Ishikawa (cell line): ENCODE results near the gene ILRUN.

Experiments used
- CEBPB ChIP-seq: IDR thresholded peaks from 2 replicates; pipeline ENCODE4 v1.6.1; 2012
- EGR1 ChIP-seq: IDR thresholded peaks from 2 replicates; pipeline ENCODE4 v1.6.1; 2012
- MAX ChIP-seq: IDR thresholded peaks from 2 replicates; pipeline ENCODE4 v1.6.1; 2012
- NFIC ChIP-seq: IDR thresholded peaks from 2 replicates; pipeline ENCODE4 v1.6.1; 2012
- RAD21 ChIP-seq: IDR thresholded peaks from 2 replicates; pipeline ENCODE4 v1.6.1; 2012; ENCODE audit warnings: low read depth
- TAF1 ChIP-seq: IDR thresholded peaks from 2 replicates; pipeline ENCODE4 v1.6.1; 2012; ENCODE audit warnings: low read depth, mild to moderate bottlenecking
- TCF12 ChIP-seq: IDR thresholded peaks from 2 replicates; pipeline ENCODE4 v1.6.1; 2012; ENCODE audit warnings: low read depth
- YY1 ChIP-seq: IDR thresholded peaks from 2 replicates; pipeline ENCODE4 v1.6.1; 2012; ENCODE audit warnings: low read depth

- TF ChIP-seq CEBPB (no peak), TCF12 (no peak), YY1 (no peak), RAD21 (no peak), NFIC (no peak), TAF1 (no peak), MAX (no peak), EGR1 (no peak)
These were observed 23.9 kb downstream of the ILRUN start for GRCh38 chr6:34672657-34673043.
